Measurements from ENCODE around the gene WASL.
"Not testable (repeated sequence)": the region's sequence is repeated elsewhere in the genome, so short reads cannot be mapped to it uniquely, and the experiment has no call there.

The WASL gene

GRCh38 chr7:123727071-123727837, 21.5 kb downstream of the WASL start:
- H3K4me3 ChIP-seq (ENCODE audit: low read depth, low read length) = no peak overlapping the region
- TF ChIP-seq, protein P1, sequence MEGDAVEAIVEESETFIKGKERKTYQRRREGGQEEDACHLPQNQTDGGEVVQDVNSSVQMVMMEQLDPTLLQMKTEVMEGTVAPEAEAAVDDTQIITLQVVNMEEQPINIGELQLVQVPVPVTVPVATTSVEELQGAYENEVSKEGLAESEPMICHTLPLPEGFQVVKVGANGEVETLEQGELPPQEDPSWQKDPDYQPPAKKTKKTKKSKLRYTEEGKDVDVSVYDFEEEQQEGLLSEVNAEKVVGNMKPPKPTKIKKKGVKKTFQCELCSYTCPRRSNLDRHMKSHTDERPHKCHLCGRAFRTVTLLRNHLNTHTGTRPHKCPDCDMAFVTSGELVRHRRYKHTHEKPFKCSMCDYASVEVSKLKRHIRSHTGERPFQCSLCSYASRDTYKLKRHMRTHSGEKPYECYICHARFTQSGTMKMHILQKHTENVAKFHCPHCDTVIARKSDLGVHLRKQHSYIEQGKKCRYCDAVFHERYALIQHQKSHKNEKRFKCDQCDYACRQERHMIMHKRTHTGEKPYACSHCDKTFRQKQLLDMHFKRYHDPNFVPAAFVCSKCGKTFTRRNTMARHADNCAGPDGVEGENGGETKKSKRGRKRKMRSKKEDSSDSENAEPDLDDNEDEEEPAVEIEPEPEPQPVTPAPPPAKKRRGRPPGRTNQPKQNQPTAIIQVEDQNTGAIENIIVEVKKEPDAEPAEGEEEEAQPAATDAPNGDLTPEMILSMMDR (IDR thresholded peaks at IDR 0.05; ENCODE audit: low read depth, low read length, missing control alignments) = no peak
- in situ Hi-C loops (cut with HindIII; ENCODE audit: low sequenced_read_pairs) = no loop called here
- peak; percentile 94 for DNase-seq (ENCODE audit: low read depth)

DNA sequence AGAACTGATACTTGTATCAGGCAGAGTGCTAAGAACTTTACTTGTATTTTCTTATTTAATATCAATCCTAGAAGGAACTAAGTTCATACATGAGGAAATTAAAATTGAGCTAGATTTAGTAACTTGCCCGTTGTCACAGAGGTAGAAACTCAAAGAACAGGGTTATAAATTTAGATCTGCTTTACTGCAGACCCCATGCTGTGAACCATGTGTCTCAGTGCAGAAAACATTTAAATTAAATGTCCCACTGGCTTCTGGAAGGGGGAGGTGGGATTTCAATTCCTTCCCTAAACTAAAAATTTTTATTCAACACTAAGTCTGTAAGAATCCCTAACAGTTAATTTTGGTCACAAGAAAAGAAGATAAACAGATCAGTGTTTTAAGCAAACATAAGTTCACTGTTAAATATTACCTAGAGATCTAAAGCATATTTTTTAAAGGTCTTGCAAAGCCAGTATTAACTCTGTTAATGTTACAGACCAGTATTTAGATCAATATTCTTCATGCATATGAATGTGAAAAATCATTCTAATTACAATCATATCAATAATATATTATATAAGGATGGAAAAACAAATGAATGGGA, 23.1 kb downstream of the WASL start:
- DNase-seq (ENCODE audit: low read depth) = no peak
- TF ChIP-seq, protein P1 (IDR thresholded peaks at IDR 0.05; ENCODE audit: low read depth, low read length, missing control alignments) = no peak
- in situ Hi-C loops (cut with HindIII; ENCODE audit: low sequenced_read_pairs) = no loop called here
- H3K4me3 ChIP-seq (ENCODE audit: low read depth, low read length) = no peak overlapping the region

- in situ Hi-C loops (cut with HindIII; ENCODE audit: low sequenced_read_pairs) = no loop called here
- TF ChIP-seq, protein P1 (IDR thresholded peaks at IDR 0.05; ENCODE audit: low read depth, low read length, missing control alignments) = no peak
- H3K4me3 ChIP-seq (ENCODE audit: low read depth, low read length) = no peak overlapping the region
- no peak for DNase-seq (ENCODE audit: low read depth)
These were observed 24.0 kb downstream of the WASL start for GRCh38 chr7:123724817-123725253.

DNA sequence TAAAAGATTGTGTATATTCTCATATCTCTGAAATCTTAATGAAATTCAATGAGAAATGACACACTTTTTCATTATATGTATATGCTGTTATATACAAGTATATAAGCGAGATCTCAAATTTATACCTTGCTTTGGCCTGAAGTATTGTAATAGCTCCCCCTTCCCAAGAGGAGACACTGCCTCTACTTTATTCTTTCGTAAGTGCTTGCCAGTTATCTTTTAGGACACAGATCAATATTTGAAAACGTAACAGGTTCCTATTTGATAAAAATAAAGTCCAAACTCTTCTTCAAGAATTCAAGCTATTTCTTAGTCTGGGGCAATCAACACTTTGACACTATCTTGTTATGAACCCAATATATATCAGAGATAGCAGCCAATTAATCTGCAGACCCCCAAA, 24.9 kb downstream of the WASL start:
- TF ChIP-seq, protein P1 (IDR thresholded peaks at IDR 0.05; ENCODE audit: low read depth, low read length, missing control alignments) = no peak
- no peak for DNase-seq (ENCODE audit: low read depth)
- in situ Hi-C loops (cut with HindIII; ENCODE audit: low sequenced_read_pairs) = no loop called here
- H3K4me3 ChIP-seq (ENCODE audit: low read depth, low read length) = no peak overlapping the region

DNA sequence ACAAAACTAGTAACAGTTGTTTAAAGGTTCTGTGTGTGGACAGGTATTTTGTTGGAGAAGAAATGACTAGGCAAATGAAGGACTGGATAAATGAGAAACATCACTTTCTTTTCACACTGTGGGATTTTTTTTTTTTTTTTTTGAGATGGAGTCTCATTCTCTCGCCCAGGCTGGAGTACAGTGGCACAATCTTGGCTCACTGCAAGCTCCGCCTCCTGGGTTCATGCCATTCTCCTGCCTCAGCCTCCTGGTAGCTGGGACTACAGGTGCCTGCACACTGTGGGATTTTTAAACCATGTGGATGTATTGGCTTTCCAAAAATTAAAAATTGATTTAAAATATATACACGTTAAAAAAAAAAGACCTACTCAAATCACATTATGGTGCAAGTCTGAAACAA, 28.3 kb downstream of the WASL start:
- H3K4me3 ChIP-seq (ENCODE audit: low read depth, low read length); DNase-seq (ENCODE audit: low read depth); in situ Hi-C loops (cut with HindIII; ENCODE audit: low sequenced_read_pairs): not testable (repeated sequence)

DNA sequence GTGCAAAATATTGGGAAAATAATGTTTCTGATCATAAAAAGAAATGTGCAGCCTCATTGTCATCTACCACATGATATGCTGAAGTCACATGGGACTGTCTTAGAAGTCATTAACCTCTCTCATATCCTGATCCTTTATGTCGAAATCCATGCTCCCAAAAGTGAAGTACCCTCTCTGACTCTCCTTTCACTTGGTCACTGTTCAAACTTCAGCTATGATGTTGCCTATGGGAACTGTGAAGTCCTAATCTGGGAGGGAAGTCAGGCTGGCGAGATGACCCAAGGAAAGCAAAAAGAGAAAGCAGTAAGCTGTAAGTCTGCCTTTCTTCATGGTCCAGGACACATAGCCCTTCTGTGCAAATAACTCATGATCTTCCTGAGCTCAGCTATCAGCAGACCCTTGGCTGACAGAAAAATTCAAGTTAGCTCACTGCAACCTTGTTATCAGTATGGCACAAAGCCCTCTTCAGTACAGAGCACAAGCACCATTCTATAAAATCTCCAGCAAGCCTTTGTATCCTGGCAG, 29.5 kb downstream of the WASL start:
- TF ChIP-seq, protein P1 (IDR thresholded peaks at IDR 0.05; ENCODE audit: low read depth, low read length, missing control alignments) = no peak
- no peak overlapping the region for H3K4me3 ChIP-seq (ENCODE audit: low read depth, low read length)
- no peak for DNase-seq (ENCODE audit: low read depth)
- in situ Hi-C loops (cut with HindIII; ENCODE audit: low sequenced_read_pairs) = no loop called here

DNA sequence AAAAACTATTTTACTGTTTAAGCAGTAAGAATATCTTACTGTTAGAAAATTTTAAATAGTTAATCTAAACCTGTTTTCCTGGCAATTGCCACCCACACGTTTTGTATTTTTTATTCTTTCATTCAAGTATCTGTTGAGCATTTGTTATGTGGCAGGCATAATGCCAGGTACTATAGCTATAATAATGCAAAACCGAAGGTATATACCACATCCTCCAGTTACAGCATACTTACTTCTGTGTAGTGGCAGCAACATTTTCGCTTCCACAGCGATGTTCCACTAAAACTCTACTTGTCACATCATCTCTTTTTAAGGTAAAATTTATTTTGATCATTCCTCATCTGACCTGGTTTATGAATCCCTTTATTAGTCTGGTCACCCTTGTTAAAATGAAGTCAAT, 30.0 kb downstream of the WASL start:
- TF ChIP-seq, protein P1 (IDR thresholded peaks at IDR 0.05; ENCODE audit: low read depth, low read length, missing control alignments) = no peak
- H3K4me3 ChIP-seq (ENCODE audit: low read depth, low read length) = no peak overlapping the region
- DNase-seq (ENCODE audit: low read depth) = no peak
- in situ Hi-C loops (cut with HindIII; ENCODE audit: low sequenced_read_pairs) = no loop called here
